Psoas muscle (tissue), 8 donors: ENCODE results near the gene CEP70. TPM values are rescaled to one million over a fixed set of nuclear protein-coding genes. Genes with fewer than 3 reads are reported as not detected.
A peak's percentile ranks its signal among the peaks of the same experiment; 100 is the strongest.
"Not testable (repeated sequence)": the region's sequence is repeated elsewhere in the genome, so short reads cannot be mapped to it uniquely, and the experiment has no call there.

Experiments used
- ATAC-seq, 4 donors: fragments of 200-7000 bp; cut with Tn5 transposase; one replicate each; pipeline ENCODE4 v1.9.1; 2020; ENCODE audit warnings: moderate library complexity in 3 of 4, mild to moderate bottlenecking in 2 of 4
- DNase-seq, 2 donors: peaks; one replicate each; pipeline ENCODE4 v3.0.0-alpha.2; 2020
- H3K27ac ChIP-seq: fragments of 200-600 bp; one replicate; pipeline ENCODE4 v1.8.0; 2022
- H3K27me3 ChIP-seq, 3 donors: fragments of 200-600 bp in 1 of 3; one replicate each; pipeline versions ENCODE4 v1.6.1 to v1.8.0; 2013 to 2022; ENCODE audit warnings: low read length in 2 of 3, mild to moderate bottlenecking in 2 of 3, moderate library complexity in 1 of 3; ENCODE audit not compliant: insufficient read depth in 3 of 3
- H3K36me3 ChIP-seq, 2 donors: fragments of 200-600 bp in 1 of 2; one replicate each; pipeline versions ENCODE4 v1.6.1 to v1.8.0; 2013 to 2022; ENCODE audit warnings: low read depth in 1 of 2, mild to moderate bottlenecking in 1 of 2, moderate library complexity in 1 of 2; ENCODE audit not compliant: insufficient read depth in 1 of 2
- H3K4me1 ChIP-seq: fragments of 200-600 bp; one replicate; pipeline ENCODE4 v1.8.0; 2022
- H3K4me3 ChIP-seq: fragments of 200-600 bp; one replicate; pipeline ENCODE4 v1.8.0; 2022; ENCODE audit warnings: mild to moderate bottlenecking
- H3K9me3 ChIP-seq: fragments of 200-600 bp; one replicate; pipeline ENCODE4 v1.8.0; 2022
- CTCF ChIP-seq: fragments of 200-600 bp; IDR thresholded peaks from one replicate; pipeline ENCODE4 v1.8.0; 2022; ENCODE audit warnings: antibody characterized with exemption
- WGBS, 3 donors: extraction: QIAGEN DNeasy Blood & Tissue Kit; methylation state at CpG; one replicate each; pipeline versions ENCODE4 v1.1.6 to v1.1.7; 2013; 5-methylcytosine and 5-hydroxymethylcytosine counted together
- intact Hi-C, 2 donors: fragments of 100-400 bp; cut with DNase I; formaldehyde crosslinking; loops; one replicate each; pipeline versions ENCODE4 v1.11.0 to v1.14.2; 2022
- polyA plus RNA-seq, 3 donors: library from polyadenylated mRNA; stranded (reverse); fragments of 200-250 nt; gene quantifications; one replicate each; pipeline ENCODE4 v1.2.3, GENCODE V29; 2013
- total RNA-seq, 4 donors: library from RNA; stranded (reverse); fragmentation: NEBNext Ultra II Directional in 2 of 4; extraction: Animal tissue kit (Norgen Biotek cat#: 25700) in 2 of 4; gene quantifications; one replicate each; pipeline versions ENCODE4 v1.2.1 to v1.2.4, GENCODE V29; 2021 to 2023
- donor health status: healthy with polysubstance abuse.
- donor health status: DM: no; HTN: no; CAD: no; lungs with moderate emphysema.
- donor health status: Bipolar disorder and iron deficiency.
- donor health status: healthy.
- donor health status: DM: yes; HTN: yes; CAD: no.
- donor health status: DM: no; HTN: no; CAD: no.
- donor health status: DM: no; HTN: no; CAD: no.
- donor health status: DM: yes; HTN: yes; CAD: no.

The CEP70 gene
- total and polyA plus RNA-seq, 7 donors: 4.1 to 30.4 (median 21.4) TPM

GRCh38 chr3:138578961-138579574, 15.0 kb downstream of the CEP70 start:
- Histone ChIP-seq H3K9me3 (no peaks in the 10 kb centered on the region), H3K4me1 (no peaks in the 10 kb centered on the region), H3K27me3 (no peaks in the 10 kb centered on the region), H3K4me3 (no peak overlapping the region), H3K27ac (no peak overlapping the region), H3K36me3 (no peaks in the 10 kb centered on the region)
- DNase-seq (no peak), ATAC-seq (peak in 2 of 4 donors; percentile 46 to 59)
- intact Hi-C loops: no loop called here
- no peak for TF ChIP-seq CTCF
- WGBS, 3 donors: 84 to 94% (median 85%) methylated on average over 6 of the region's 6 CpGs

- intact Hi-C loops: no loop called here
These were observed 15.9 kb downstream of the CEP70 start for GRCh38 chr3:138578141-138578540.

GRCh38 chr3:138573138-138573537, 20.9 kb downstream of the CEP70 start:
- 94 to 97% (median 95%) methylated on average over 1 of the region's 1 CpG for WGBS, 3 donors
- no peak for ATAC-seq
- H3K27me3 ChIP-seq: no peaks in the 10 kb centered on the region
- DNase-seq: no peak
- no peak overlapping the region for H3K4me3 ChIP-seq
- no peaks in the 10 kb centered on the region for H3K9me3 ChIP-seq
- intact Hi-C loops: no loop called here
- peaks cover 0 to 10% of the 10 kb centered on the region in 2 donors for H3K36me3 ChIP-seq
- no peak overlapping the region for H3K27ac ChIP-seq
- TF ChIP-seq CTCF: no peak
- H3K4me1 ChIP-seq: no peaks in the 10 kb centered on the region

More at GRCh38 chr3:138578141-138578540, 15.9 kb downstream of the CEP70 start:
- no peaks in the 10 kb centered on the region for H3K36me3 ChIP-seq
- H3K27me3 ChIP-seq: no peaks in the 10 kb centered on the region
- ATAC-seq (no peak), DNase-seq (no peak)
- H3K4me3 ChIP-seq: no peak overlapping the region
- no peak for TF ChIP-seq CTCF
- H3K9me3 ChIP-seq: no peaks in the 10 kb centered on the region
- no peak overlapping the region for H3K27ac ChIP-seq
- whole genome bisulfite sequencing, 3 donors: 80 to 84% (median 82%) methylated on average over 4 of the region's 4 CpGs
- no peaks in the 10 kb centered on the region for H3K4me1 ChIP-seq

- H3K4me1 ChIP-seq, ATAC-seq, H3K27me3 ChIP-seq, H3K27ac ChIP-seq, H3K4me3 ChIP-seq, intact Hi-C loops, H3K9me3 ChIP-seq, DNase-seq: not testable (repeated sequence)
- H3K36me3 ChIP-seq: peaks cover 0 to 10% of the 10 kb centered on the region in 2 donors
- 91 to 96% (median 96%) methylated on average over 8 of the region's 8 CpGs for WGBS, 3 donors
These were observed 24.4 kb downstream of the CEP70 start for GRCh38 chr3:138569624-138570023.

GRCh38 chr3:138569090-138569489, 25.0 kb downstream of the CEP70 start:
- Histone ChIP-seq H3K4me3 (no peak overlapping the region), H3K36me3 (peaks cover 0 to 10% of the 10 kb centered on the region in 2 donors), H3K9me3 (no peaks in the 10 kb centered on the region), H3K27me3 (no peaks in the 10 kb centered on the region), H3K4me1 (no peaks in the 10 kb centered on the region), H3K27ac (no peak overlapping the region)
- ATAC-seq: no peak
- no peak for DNase-seq
- TF ChIP-seq CTCF: no peak
- intact Hi-C loops: no loop called here
- 75 to 84% (median 78%) methylated on average over 2 of the region's 2 CpGs for WGBS, 3 donors
